PC-9 (cell line): ENCODE measurements around the gene TBX3. TPM values are rescaled to one million over a fixed set of nuclear protein-coding genes. Genes with fewer than 3 reads are reported as not detected.

Experiments used
- BruUV-seq: library from RNA; stranded (reverse); fragments of 400-500 nt; replicated peaks from 2 replicates; lab custom pipeline; 2021; lab: Mats Ljungman, UMichigan
- CTCF ChIA-PET: fragments of 300-600 bp; sonication (Branson Sonifier 250); formaldehyde crosslinking; loops from one replicate; lab custom pipeline; 2022; ENCODE audit warnings: antibody characterized with exemption; lab: Charles Lee
- POLR2A ChIA-PET: fragments of 300-600 bp; sonication (Branson Sonifier 250); formaldehyde crosslinking; loops from one replicate; lab custom pipeline; 2022; ENCODE audit warnings: antibody characterized with exemption; ENCODE audit not compliant: unreplicated experiment; lab: Charles Lee
- DNase-seq, 2 experiments: peaks; one replicate each; pipeline versions ENCODE4 v3.0.0 to v3.0.0-alpha.2; 2015 to 2022; ENCODE audit warnings: mixed read lengths in 1 of 2
- H2AFZ ChIP-seq: fragments of 200-600 bp; sonication (generic); 2 replicates; pipeline ENCODE4 v1.8.1; 2017; ENCODE audit warnings: antibody characterized with exemption
- H3F3A ChIP-seq: fragments of 200-600 bp; sonication (generic); 2 replicates; pipeline ENCODE4 v1.8.1; 2017; ENCODE audit warnings: antibody characterized with exemption, mild to moderate bottlenecking, low read depth; ENCODE audit not compliant: insufficient read depth
- H3K27ac ChIP-seq: fragments of 200-600 bp; sonication (generic); 2 replicates; pipeline ENCODE4 v1.6.1; 2016; ENCODE audit warnings: mixed run types
- H3K27me3 ChIP-seq: fragments of 200-600 bp; sonication (generic); 2 replicates; pipeline ENCODE4 v1.6.1; 2016; ENCODE audit warnings: low read depth, mixed run types; ENCODE audit not compliant: insufficient read depth
- H3K36me3 ChIP-seq: fragments of 200-600 bp; sonication (generic); 2 replicates; pipeline ENCODE4 v1.6.1; 2016; ENCODE audit warnings: low read depth, mixed run types
- H3K4me1 ChIP-seq: fragments of 200-600 bp; sonication (generic); replicated peaks from 2 replicates; pipeline ENCODE4 v1.6.1; 2016; ENCODE audit warnings: mixed run types; ENCODE audit not compliant: insufficient read depth
- H3K4me2 ChIP-seq: fragments of 200-600 bp; sonication (generic); 2 replicates; pipeline ENCODE4 v1.6.1; 2017; ENCODE audit warnings: mixed run types
- H3K4me3 ChIP-seq: fragments of 200-600 bp; sonication (generic); 2 replicates; pipeline ENCODE4 v1.6.1; 2016; ENCODE audit warnings: mixed run types
- H3K79me2 ChIP-seq: fragments of 200-600 bp; sonication (generic); 2 replicates; pipeline ENCODE4 v1.6.1; 2017; ENCODE audit warnings: low read depth, mixed run types
- H3K9me2 ChIP-seq: fragments of 200-600 bp; sonication (generic); 2 replicates; pipeline ENCODE4 v1.8.1; 2017; ENCODE audit warnings: mild to moderate bottlenecking; ENCODE audit not compliant: insufficient read depth
- H3K9me3 ChIP-seq: fragments of 200-600 bp; sonication (generic); 2 replicates; pipeline ENCODE4 v1.8.1; 2016; ENCODE audit warnings: low read depth; ENCODE audit not compliant: insufficient read depth
- H4K20me1 ChIP-seq: fragments of 200-600 bp; sonication (generic); 2 replicates; pipeline ENCODE4 v1.8.1; 2017; ENCODE audit not compliant: insufficient read depth
- EZH2 ChIP-seq: fragments of 200-600 bp; sonication (generic); IDR thresholded peaks from 2 replicates; pipeline ENCODE4 v1.8.0; 2017; ENCODE audit warnings: antibody characterized with exemption, low read depth
- intact Hi-C: fragments of 100-400 bp; cut with micrococcal nuclease; formaldehyde crosslinking; loops from one replicate; pipeline ENCODE4 v1.10.0; 2022; ENCODE audit not compliant: unreplicated experiment
- total RNA-seq: library from RNA; stranded (reverse); gene quantifications from 2 replicates; pipeline ENCODE4 v1.2.3, GENCODE V29; 2021
- TF ChIP-seq, protein P1 (sequence below): fragments of 200-600 bp; sonication (generic); conservative IDR thresholded peaks from 2 replicates; pipeline ENCODE4 v1.6.1; 2017; ENCODE audit warnings: mixed run types, antibody characterized with exemption, mild to moderate bottlenecking, moderate library complexity

TBX3 gene
- total RNA-seq, 1 experiment from 2014 or later = not detected

DNA sequence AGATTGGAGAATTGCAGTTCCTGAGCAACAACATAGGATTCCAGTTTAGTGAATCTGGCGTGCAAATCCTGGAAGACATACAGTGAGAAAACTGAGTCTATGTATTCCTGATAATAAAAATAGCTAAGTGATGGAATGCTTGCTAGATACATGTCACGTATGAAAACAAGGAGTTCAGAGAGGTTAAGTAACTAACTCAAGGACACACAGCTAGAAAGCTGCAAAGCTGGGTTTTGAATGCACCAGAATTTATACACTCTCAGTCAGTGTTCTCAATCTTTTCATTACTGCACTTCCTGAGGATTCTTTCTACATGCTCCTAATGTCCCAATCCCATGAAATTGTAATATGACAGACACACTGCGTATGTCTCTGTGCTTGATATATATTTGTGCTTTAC is 35.3 kb downstream of the TBX3 start:
- ChIA-PET CTCF (no interaction called here), POLR2A (no interaction called here)
- Histone ChIP-seq H3K4me3 (no peak overlapping the region), H3K9me2 (no peaks in the 10 kb centered on the region), H3K9me3 (no peaks in the 10 kb centered on the region), H2AFZ (no peak overlapping the region), H3K4me1 (no peaks in the 10 kb centered on the region), H3K4me2 (no peak overlapping the region), H3K36me3 (no peaks in the 10 kb centered on the region), H3K27me3 (peaks cover 71% of the 10 kb centered on the region), H3K27ac (no peak overlapping the region), H3F3A (no peaks in the 10 kb centered on the region), H4K20me1 (no peaks in the 10 kb centered on the region), H3K79me2 (no peaks in the 10 kb centered on the region)
- DNase-seq = no peak
- BruUV-seq = no TSS peak
- intact Hi-C loops = no loop called here
- TF ChIP-seq, protein P1, sequence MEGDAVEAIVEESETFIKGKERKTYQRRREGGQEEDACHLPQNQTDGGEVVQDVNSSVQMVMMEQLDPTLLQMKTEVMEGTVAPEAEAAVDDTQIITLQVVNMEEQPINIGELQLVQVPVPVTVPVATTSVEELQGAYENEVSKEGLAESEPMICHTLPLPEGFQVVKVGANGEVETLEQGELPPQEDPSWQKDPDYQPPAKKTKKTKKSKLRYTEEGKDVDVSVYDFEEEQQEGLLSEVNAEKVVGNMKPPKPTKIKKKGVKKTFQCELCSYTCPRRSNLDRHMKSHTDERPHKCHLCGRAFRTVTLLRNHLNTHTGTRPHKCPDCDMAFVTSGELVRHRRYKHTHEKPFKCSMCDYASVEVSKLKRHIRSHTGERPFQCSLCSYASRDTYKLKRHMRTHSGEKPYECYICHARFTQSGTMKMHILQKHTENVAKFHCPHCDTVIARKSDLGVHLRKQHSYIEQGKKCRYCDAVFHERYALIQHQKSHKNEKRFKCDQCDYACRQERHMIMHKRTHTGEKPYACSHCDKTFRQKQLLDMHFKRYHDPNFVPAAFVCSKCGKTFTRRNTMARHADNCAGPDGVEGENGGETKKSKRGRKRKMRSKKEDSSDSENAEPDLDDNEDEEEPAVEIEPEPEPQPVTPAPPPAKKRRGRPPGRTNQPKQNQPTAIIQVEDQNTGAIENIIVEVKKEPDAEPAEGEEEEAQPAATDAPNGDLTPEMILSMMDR = no peak
- TF ChIP-seq EZH2 = no peak

DNA sequence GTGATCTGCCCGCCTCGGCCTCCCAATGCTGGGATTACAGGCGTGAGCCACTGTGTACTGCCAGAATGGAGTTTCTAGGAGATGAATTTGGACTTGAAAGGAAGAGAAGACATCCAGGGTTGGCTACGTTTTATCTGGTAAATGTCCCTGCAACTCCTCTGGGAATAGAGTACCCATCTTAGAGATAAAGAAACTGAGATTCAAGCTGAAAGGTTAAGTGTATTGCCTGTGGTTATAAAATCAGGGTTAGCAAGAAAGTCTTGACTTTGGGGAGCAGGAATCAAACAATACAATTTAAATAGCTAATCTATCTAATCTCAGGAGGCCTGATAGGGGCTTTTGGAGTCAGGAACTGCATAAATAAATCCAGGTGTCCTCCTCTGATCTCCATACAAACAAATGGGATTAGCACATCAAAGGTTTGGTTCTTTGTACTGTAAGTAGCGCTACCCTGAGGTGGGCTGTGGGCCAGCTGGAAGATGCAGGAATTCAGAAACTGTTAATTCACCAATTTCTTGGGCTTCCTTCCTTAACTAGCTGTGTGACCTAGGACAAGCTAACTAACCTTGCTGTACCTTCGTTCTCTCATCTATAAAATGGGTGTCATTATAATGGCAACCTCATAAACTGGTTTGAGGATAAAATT is 45.1 kb downstream of the TBX3 start:
- peaks cover 30% of the 10 kb centered on the region for H3K27me3 ChIP-seq
- no peak overlapping the region for H3K4me2 ChIP-seq
- H4K20me1 ChIP-seq = no peaks in the 10 kb centered on the region
- TF ChIP-seq, protein P1 = no peak
- TF ChIP-seq EZH2 = no peak
- CTCF ChIA-PET = no interaction called here
- H3K4me1 ChIP-seq = no peaks in the 10 kb centered on the region
- no peaks in the 10 kb centered on the region for H3K36me3 ChIP-seq
- H3K9me2 ChIP-seq = no peaks in the 10 kb centered on the region
- H3K9me3 ChIP-seq = no peaks in the 10 kb centered on the region
- no peaks in the 10 kb centered on the region for H3F3A ChIP-seq
- no TSS peak for BruUV-seq
- no peak overlapping the region for H3K4me3 ChIP-seq
- intact Hi-C loops = no loop called here
- DNase-seq = no peak
- H3K27ac ChIP-seq = no peak overlapping the region
- no peaks in the 10 kb centered on the region for H3K79me2 ChIP-seq
- POLR2A ChIA-PET = no interaction called here
- H2AFZ ChIP-seq = no peak overlapping the region

DNA sequence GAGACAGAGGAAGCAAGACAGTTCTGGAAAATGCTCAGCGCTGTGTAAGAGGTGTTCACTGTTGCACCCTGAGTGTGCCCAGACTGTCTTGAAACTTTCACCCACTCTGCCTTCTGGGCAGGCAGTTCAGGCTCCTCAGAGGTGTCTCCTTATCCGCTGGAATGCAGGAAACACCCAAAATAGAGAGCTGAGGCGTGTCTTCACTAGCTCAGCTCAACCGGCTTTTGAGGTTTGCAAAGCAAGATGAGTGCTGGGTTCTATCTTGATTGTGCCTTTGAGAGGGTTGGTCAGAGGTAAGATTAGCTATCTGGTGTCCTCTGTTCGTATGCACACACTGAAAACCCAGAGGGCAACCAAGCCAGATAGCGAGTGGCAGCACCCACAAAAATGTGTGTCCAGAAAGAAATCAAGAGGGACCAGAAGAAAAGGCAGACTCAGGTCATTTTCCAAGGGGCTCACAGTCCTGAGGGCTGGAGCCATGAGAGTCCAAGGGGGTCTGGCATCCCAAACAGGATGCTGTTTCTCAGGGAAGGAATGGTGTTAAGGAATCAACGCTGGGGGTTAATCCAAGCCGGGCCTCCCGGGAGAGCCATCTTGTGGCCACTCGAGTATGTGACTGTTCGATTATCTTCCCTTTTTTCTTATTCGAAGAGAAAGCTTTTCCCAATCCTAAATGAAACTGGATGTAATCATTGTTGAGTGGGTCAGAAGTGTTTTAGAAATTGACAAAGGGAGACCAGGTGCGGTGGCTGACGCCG is 47.1 kb downstream of the TBX3 start:
- POLR2A ChIA-PET = no interaction called here
- Histone ChIP-seq H3K4me2 (no peak overlapping the region), H3K9me3 (no peaks in the 10 kb centered on the region), H3K27ac (no peak overlapping the region), H4K20me1 (no peaks in the 10 kb centered on the region), H3K4me3 (no peak overlapping the region), H3K9me2 (no peaks in the 10 kb centered on the region), H3K4me1 (no peaks in the 10 kb centered on the region), H3K79me2 (no peaks in the 10 kb centered on the region), H3F3A (no peaks in the 10 kb centered on the region), H3K36me3 (no peaks in the 10 kb centered on the region), H2AFZ (no peak overlapping the region), H3K27me3 (peaks cover 17% of the 10 kb centered on the region; the same call in 1 of the 2 replicates)
- peak in 1 of 2 experiments; percentile 41 for DNase-seq
- CTCF ChIA-PET = no interaction called here
- TF ChIP-seq, protein P1 = peak; percentile 38; the same call in 1 of the 2 replicates
- TF ChIP-seq EZH2 = no peak
- no TSS peak for BruUV-seq
- intact Hi-C loops = no loop called here
